ENCODE measurements around the gene FOXO3B. TPM values are rescaled to one million over a fixed set of nuclear protein-coding genes. Genes with fewer than 3 reads are reported as not detected.
"Not testable (repeated sequence)": the region's sequence is repeated elsewhere in the genome, so short reads cannot be mapped to it uniquely, and the experiment has no call there.

The FOXO3B gene
- 1.5 and 2.3 TPM in 2 replicates for total RNA-seq

DNA sequence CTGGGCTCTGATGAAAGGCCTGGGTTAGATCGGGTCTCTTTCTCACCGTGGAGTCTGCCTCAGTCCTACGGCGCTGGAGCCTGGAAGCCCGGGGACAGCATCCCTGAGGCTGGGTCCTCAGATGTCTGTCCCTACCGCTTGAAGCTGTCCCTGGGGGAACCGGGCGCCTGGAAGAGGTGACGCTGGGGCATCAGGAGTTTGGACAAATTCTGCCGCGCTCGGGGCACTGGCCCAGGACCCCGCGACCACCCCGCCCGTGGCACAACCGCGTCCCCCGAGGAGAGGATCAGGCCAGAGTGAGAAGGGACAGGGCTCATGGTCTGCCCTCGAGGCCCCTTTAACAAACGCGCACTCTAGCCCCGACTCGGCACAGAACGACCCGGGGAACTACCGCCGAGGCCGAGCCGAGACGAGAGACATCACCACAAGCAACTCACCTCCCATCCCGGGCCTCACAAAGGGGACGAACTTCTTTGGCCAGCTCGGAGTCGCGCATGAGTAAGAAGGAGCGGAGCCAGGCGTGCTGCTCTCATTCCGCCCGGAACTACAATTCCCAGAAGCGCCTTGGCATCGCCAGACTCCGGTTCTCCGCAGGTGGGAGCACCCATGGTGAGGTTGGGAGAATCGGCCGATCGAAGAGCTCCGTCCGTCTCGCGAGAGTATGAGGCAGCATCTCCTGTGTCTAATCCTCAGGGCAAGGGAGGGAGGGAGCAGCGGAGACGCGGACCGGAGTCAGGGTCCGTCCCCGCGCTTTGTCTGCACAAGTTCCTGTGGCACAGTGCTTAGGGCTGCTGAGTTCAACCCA is at the start of gene FOXO3B:
FOXO3B (minus strand) TSS at position 548 of the 805 bp plus-strand sequence. CDS start 663 bp downstream, outside the sequence.
- peak; percentile 63 to 88 for DNase-seq (ENCODE audit: low read depth in 2 of 2)

DNA sequence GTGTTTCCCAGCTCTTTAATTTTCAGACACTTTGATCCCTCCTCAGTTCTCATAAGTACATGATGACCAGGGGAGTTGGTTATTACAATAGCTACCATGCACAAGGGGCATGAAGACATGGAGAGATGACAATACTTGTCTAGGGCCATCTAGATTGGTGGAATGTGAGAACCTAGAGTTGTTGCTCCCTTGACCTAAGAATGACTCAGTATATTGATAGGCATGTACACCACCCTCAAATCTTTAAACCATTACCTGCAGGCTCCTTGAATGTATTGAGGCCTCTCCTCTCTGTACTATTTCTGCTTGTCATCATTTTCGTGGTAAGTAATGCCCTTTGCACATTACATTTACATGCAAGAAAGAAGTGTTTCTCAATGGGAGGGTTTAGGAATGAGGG is 41.4 kb upstream of the FOXO3B start:
- DNase-seq (ENCODE audit: low read depth in 2 of 2), result not testable (repeated sequence)

DNA sequence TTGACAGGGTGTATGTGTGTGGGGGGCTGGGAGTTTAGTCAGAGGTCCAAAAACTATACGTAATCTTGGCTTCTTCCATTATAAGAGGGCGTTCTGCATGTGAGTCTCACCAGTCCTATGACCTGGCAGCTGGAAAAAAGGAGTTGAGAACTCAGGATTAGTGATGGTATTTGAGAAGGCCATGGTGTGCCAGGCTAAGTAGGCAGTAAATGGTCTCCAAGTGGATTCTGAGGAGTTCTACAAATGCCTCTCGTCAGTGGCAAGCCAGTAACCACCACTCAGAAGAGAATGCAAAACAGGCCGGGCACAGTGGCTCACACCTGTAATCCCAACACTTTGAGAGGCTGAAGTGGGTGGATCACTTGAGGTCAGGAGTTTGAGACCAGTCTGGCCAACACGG is 40.5 kb upstream of the FOXO3B start:
- not testable (repeated sequence) for DNase-seq (ENCODE audit: low read depth in 2 of 2)

DNA sequence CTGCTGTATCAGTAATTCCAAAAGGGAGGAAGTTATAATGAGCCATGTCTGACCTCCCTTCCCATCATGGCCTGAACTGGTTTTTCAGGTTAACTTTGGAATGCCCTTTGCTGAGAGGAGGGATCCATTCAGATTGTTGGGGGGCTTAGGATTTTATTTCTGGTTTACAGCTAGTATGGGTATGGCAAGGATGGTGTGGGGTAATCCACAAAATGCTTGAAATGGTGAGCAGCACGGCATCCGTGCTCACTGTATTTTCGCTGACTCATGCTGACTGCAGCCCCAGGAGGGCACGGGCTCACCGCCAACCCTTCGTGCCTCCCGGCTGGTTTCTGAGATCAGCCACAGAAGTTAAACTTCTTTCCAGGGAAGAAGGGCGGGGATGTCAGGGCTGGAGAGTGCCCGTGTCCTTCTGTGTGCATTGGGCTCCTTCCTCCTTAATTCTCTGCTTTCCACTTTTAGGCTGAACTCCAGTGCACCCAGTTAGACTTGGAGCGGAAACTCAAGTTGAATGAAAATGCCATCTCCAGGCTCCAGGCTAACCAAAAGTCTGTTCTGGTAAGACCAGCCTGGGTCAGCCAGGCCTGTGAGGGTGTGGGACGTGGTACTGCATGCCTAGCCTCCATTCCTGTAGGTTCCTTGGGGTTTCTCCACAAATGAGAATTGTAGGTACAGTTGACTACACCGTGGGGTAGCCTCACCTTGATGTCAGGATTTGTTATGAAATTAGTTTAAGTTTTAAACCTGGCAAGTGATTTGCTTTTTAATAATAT is 39.8 kb upstream of the FOXO3B start:
- not testable (repeated sequence) for DNase-seq (ENCODE audit: low read depth in 2 of 2)

DNA sequence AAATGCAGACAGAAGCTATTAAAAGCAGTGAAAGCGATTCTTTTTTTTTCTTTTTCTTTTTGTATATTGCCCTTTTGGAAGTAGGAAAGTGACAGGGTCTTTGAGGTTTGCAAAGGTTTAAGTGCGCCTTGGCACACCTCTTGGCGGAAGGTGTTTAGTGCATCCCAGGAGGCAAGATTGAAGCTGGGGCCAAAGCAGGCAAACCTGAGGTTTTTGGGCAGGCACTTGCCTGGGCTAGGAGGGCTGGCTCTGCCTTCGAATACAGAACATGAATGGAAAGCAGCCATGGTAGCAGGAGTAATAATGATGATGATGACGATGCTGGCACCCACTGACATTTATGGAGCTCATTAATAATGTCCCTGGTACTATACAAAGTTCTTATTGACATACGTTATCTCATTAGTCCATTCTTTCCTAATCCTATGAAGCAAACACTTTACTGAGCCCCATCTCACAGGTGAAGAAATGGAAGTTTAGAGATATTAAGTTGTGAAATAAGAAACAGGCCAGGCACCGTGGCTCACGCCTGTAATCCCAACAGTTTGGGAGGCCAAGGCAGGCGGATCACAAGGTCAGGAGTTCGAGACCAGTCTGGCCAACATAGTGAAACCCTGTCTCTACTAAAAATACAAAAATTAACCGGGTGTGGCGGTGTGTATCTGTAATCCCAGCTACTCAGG is 37.5 kb upstream of the FOXO3B start:
- not testable (repeated sequence) for DNase-seq (ENCODE audit: low read depth in 2 of 2)

DNA sequence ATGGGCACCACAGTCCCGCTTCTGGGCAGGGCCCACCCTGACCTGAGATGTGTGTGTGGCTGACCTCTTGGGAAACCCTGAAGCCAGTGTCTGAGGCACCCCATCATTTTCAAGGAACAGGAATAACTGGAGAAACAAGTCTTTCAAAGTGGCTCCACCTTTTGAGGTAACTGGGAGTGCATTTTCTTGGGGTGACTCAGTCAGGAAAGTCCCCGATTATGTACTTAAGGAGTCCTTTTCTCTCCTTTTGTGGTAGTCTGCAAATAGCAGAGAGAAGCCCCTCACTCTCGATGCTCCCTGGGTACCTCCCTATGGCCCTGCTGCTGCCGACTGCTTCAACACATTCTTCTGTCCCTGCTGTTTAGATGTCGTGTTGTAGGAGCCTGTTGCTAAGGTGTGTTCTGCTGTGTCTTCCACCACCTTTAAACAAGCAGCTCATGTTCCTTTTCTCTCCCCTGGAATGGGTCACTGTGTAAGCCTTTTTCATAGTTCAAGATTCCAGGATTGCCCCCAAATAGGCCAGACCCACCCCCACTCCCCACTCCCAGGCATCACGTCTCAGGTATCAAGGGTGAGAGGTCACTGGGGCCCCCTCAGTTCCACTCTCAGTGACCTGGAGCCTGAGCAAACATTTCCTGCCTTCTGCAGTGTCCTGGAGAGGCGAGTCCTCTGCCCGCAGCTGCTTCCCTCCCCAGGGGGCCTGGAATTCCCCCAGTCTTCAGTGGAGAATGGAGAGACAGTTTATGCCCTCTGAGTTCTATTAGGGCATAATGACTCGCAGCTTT is 36.7 kb upstream of the FOXO3B start:
- DNase-seq (ENCODE audit: low read depth in 2 of 2), result peak; percentile 17 to 59

DNA sequence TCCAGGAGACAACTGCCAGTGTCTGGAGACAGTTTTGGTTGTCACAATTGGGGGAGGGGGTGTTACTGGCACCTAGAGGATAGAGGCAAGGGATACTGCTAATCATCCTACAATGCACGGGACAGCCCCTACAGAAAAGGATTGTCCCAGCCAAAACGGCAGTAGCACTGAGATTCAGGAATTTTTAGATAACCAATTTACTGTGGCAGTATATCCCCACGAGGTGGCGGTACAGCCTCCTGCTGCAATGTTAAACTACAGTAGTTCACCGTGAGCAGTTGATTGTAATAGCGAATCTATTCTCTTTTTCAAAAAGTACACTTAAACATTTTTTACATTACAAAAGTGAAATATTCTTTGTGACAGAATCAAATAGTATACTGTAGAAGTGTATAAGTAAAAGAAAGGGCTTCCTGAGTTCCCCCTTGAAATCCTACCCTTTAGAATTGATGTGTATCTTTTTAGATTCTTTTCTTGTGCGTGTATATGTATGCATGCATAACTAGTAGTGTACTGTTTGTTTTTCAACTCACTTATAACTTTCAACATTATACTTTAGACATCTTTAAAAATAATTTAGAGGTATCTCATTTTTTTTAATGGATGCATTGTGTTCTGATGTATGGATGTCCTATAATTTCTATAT is 30.4 kb upstream of the FOXO3B start:
- peak; percentile 38 to 66 for DNase-seq (ENCODE audit: low read depth in 2 of 2)

DNA sequence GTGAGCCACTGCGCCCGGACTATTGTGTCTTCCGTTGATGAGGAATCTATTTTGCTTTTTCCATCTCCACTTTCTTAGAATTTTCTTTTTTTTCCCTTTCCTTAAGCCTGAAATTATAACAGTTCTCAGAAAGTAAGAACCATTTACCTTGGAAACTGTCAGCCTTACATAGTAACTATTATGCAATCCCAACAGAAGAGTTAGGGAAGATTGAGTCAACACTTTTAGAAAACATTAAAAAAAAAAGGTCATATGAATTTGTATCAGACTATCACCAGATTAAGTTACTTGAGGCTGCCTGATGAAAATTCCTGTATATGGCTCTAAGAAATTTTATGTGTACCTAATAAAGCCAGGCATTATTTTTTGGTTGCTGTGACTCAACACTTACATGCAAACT is 26.1 kb upstream of the FOXO3B start:
- DNase-seq (ENCODE audit: low read depth in 2 of 2), result not testable (repeated sequence)

DNA sequence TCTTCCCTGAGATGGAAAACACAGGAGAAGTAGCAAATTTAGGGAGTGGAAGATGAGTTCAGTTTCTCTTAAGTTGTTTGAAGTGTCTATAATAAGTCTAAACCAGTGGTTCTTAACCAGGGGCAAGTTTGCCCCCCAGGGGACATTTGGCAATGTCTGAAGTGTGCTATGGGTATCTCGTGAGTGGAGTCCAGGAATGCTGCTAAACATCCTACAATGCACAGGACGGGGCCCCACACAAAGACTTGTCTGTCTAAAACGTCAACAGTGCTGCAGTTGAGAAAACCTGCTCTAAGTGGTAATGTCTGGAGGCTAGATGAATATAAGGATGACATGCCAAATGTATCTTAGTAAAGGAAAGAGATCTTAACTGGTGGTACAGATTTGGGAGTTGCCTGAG is 23.8 kb upstream of the FOXO3B start:
- DNase-seq (ENCODE audit: low read depth in 2 of 2), result not testable (repeated sequence)

DNA sequence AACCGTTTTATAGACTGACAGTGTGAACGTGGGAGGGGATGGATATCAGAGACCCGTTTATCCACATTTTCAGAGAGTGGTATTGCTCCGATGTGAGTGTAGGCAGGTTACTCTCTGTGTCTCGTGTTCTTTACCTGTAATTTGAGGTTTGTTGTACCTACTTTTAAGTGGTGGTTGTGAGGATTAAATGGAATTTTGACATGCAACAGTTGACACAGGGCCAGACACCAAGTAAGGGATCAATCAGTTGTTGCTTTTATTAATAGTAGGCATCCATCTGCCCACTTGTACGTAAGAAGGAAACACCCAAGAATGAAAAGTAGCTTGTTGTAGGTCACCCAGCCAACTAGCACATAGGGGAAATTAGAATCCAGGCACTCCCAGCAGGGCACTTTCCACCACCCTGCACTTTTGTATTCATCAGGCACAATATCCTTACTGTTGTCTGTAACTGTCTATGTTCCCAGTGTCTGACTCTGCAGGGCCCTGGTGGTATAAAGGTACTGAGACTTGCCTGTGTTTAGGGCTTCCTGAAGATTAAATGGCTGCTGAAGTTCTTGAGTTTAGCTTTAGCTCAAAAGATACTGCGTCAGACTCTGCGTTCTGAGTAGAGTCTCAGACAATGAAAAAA is 16.5 kb upstream of the FOXO3B start:
- not testable (repeated sequence) for DNase-seq (ENCODE audit: low read depth in 2 of 2)

DNA sequence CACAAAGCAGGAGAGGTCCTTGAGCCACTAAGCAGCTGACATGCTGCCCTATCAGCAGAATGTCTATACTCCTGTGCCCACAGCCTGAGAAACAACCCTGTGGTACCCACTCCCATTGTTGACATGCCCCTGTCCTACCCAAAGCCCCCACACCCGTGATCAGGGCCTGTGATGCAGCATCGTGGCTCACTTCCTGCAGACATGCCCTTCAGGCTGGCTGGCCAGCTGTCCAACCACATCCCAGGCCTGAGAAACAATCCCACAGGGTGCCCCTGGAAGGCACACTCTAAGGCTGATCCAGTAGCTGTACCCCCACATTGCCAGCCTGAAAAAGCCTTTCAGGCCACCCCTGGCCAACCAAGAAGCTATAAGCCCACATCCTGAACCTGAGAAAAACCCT is 13.0 kb upstream of the FOXO3B start:
- not testable (repeated sequence) for DNase-seq (ENCODE audit: low read depth in 2 of 2)

DNA sequence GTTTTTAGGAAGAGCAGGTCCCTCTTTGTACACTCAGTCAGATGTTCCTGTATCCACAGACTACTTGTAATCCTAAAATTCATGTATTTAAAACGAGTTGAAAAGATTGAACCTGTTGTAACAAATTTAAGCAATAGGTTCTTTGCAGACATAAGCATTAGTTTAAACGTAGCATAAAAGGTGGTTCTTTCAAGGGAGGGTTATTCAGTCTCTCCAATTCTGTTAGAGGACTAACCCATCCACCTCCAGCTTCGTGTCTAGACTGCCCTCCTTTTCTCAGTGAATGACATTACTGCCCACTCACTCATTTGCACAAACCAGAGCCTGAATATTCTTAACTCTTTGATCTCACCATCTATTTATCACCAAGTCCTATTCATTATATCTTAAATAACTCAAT is 554 bp upstream of the FOXO3B start:
- DNase-seq (ENCODE audit: low read depth in 2 of 2), result not testable (repeated sequence)

DNA sequence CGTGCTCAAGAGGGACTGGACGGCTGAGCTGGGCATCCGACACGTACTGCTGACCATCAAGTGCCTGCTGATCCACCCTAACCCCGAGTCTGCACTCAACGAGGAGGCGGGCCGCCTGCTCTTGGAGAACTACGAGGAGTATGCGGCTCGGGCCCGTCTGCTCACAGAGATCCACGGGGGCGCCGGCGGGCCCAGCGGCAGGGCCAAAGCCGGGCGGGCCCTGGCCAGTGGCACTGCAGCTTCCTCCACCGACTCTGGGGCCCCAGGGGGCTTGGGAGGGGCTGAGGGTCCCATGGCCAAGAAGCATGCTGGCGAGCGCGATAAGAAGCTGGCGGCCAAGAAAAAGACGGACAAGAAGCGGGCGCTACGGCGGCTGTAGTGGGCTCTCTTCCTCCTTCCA is 4.7 kb downstream of the FOXO3B start:
- DNase-seq (ENCODE audit: low read depth in 2 of 2), result not testable (repeated sequence)

DNA sequence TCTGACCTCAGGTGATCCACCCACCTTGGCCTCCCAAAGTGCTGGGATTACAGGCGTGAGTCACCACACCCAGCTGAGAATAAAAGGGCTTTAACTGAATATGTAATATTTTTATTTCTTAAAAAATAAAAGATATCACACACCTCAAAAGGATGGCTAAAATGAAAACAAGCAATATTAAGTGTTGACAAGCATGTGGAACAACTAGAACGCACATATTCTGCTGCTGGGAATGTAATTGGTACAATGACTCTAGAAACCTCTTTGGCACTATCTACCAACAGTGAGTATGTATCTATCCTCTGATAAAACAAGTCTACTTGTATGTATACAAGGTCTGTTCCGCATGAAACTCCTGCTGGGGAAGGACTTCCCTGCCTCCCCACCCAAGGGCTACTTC is 5.2 kb downstream of the FOXO3B start:
- DNase-seq (ENCODE audit: low read depth in 2 of 2), result not testable (repeated sequence)

DNA sequence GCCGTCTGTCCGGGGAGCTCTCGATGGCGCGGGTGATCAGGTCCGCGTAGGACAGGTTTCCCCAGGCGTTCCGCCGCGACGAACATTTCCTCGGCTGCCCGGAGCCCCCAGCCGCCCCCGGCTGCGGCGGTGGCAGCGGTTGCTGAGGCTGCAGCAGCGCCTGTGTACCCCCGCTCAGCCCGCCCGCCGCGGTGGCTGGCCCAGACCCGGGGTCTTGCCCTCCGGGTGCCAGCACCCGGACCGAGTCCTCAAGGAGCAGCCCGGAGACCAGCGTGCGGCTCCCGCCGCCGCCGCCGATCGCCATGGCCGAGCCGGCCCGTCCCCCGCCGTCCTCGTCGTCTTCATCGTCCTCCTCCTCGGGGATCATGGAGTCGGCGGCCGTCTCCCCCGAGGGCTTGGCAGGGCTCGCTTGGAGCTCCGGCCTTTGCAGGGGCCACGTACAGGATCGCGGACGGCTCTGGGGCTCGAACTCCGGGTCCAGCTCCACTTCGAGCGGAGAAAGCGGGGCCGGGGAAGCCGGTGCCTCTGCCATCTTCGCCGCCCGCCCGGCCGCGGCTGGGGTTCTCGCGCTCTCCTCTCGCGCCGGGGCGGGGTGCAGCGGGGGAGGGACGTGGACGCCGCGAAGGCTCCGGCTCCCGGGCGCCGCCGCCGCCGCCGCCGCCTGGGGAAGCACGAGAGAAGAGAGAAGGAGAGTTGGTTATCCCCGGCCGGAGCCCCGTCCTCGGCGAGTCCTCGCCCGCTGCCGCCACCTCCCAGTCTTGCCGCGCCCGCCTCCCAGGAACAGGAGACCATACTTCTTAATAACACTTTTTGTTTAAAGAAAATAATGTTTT is 9.5 kb downstream of the FOXO3B start:
- not testable (repeated sequence) for DNase-seq (ENCODE audit: low read depth in 2 of 2)

DNA sequence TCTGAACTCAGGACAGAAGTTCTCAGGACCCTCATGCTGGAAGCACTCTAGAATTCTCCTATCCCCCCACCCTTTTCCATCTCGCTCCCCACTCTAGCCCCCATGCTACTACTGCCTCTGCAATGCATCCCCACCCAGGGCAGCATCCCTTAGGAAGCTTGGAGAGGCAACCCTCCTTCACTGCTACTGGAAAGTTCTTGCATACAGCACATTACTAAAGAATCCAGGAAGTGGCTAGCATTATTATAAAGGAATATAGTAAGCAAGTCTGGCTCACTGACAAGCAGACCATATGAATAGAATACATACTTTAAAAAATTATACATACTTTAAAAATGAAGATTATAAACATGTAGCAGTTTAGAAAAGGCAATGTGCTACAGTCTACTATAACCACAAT is 13.5 kb downstream of the FOXO3B start:
- not testable (repeated sequence) for DNase-seq (ENCODE audit: low read depth in 2 of 2)

DNA sequence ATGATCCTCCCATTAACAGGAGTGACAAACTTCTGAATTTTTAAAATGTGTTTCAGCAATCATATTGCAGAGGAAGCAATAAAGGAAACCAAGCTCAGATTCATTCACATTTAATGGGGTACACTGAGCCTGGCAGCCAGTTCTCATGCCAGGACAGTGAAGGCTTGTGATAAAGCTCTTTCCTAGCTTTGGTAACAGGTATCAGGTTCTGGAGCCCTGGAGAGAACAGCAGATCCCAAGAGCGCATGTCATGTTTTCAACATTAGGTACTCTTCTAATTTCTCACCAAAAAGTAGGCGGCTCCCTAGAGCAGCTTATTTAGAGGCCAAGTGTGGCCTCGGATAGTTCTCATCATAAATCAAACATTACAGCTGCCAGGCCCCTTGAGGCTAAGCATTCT is 14.6 kb downstream of the FOXO3B start:
- DNase-seq (ENCODE audit: low read depth in 2 of 2), result not testable (repeated sequence)

DNA sequence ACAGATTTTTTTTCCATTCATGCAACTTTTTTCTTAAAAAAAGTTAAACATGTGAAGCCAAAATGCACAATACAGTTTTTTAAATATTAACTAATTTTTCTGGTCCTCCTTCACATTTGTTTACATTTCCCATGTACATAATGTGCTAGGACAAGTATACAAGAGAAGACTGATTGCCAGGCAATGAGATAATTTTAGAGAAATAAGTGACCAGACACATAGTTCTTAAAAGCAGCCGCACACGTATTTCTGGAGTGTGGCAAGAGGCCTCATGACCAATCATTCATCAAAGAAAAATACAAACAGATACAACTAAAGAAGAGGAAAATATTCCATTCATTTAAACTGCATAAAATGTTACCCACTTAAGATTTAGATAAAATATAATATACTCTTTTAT is 15.8 kb downstream of the FOXO3B start:
- not testable (repeated sequence) for DNase-seq (ENCODE audit: low read depth in 2 of 2)

DNA sequence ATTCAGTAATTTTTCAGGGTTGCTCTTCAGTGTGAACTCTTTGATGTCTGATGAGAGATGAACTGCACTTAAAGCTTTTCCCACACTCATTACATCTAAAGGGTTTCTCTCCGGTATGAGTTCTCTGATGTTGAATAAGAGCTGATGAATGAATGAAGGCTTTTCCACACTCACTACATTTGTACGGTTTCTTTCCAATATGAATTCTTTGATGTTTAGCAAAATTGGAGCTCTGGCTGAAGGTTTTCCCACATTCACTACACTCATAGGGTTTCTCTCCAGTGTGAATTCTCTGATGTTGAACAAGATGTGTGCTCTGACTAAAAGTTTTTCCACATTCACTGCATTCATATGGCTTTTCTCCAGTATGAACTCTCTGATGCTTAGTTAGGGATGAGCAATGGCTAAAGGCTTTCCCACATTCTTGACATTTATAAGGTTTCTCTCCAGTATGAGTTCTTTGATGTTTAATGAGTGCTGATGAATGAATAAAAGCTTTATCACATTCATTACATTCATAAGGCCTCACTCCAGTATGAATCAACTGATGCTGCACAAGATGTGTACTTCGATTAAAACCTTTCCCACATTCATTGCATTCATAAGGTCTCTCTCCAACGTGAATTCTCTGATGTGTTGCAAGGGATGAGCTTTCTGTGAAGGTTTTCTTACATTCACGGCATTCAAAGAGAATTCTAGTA is 20.0 kb downstream of the FOXO3B start:
- not testable (repeated sequence) for DNase-seq (ENCODE audit: low read depth in 2 of 2)

Data from dermis microvascular lymphatic vessel endothelial cell (primary cell).